HUES64 (cell line): ENCODE results near the gene PAPSS1.
"Not testable (repeated sequence)": the region's sequence is repeated elsewhere in the genome, so short reads cannot be mapped to it uniquely, and the experiment has no call there.

ENCODE experiments used
- H3K27ac ChIP-seq: 2 replicates; pipeline ENCODE4 v1.7.0; 2013; ENCODE audit warnings: low read depth, low read length, inconsistent platforms
- H3K27me3 ChIP-seq: 2 replicates; pipeline ENCODE4 v1.6.1; 2013; ENCODE audit warnings: mild to moderate bottlenecking, low read length; ENCODE audit not compliant: insufficient read depth
- H3K36me3 ChIP-seq: 2 replicates; pipeline ENCODE4 v1.6.1; 2013; ENCODE audit warnings: mild to moderate bottlenecking, low read length; ENCODE audit not compliant: insufficient read depth
- H3K4me1 ChIP-seq: 2 replicates; pipeline ENCODE4 v1.6.1; 2013; ENCODE audit warnings: mild to moderate bottlenecking, low read length, moderate library complexity; ENCODE audit not compliant: insufficient read depth
- H3K4me3 ChIP-seq: 2 replicates; pipeline ENCODE4 v1.5.1; 2013; ENCODE audit warnings: mild to moderate bottlenecking, low read length, moderate library complexity
- H3K9ac ChIP-seq: 2 replicates; pipeline ENCODE4 v1.6.1; 2013; ENCODE audit warnings: mild to moderate bottlenecking, low read depth, low read length
- H3K9me3 ChIP-seq: 2 replicates; pipeline ENCODE4 v1.6.1; 2013; ENCODE audit warnings: low read depth, low read length; ENCODE audit not compliant: insufficient read depth
- WGBS: fragments of 150-250, 120-280 bp; methylation state at CpG from one replicate; pipeline ENCODE4 v1.1.7; 2013; ENCODE audit warnings: missing lambda C conversion rate; 5-methylcytosine and 5-hydroxymethylcytosine counted together

Gene PAPSS1

DNA sequence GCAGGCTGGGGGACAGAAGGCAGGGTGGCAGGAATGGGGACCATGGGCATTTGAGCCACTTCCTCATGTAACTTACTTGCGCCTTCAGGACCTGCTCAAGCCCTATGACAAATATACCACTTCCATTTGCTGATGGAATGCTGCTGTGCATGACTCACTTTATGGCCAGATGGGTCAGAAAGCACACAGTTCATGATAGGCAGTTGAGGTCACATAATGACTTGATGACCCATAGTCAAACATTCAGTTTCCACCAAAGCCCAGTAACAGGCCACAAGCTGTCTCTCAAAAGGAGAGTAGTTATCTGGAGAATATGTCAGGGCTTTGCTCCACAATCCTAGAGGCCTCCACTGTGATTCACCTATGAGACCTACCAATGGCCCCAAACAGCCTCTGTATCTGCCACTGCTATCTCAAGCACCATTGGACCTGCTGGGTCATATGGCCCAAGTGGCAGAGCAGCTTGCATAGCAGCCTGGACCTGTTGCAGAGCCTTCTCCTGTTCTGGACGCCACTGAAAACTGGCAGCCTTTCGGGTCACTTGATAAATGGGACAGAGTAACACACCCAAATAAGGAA lies 5.3 kb upstream of the PAPSS1 start:
- Histone ChIP-seq H3K27me3 (no peaks in the 10 kb centered on the region), H3K36me3 (no peaks in the 10 kb centered on the region), H3K9ac (no peak overlapping the region), H3K4me1 (peaks cover 3% of the 10 kb centered on the region; the same call in 1 of the 2 replicates), H3K27ac (no peak overlapping the region), H3K4me3 (no peak overlapping the region), H3K9me3 (no peaks in the 10 kb centered on the region)
- WGBS = 93% methylated on average over 3 of the region's 3 CpGs

- H3K4me3 ChIP-seq, H3K27ac ChIP-seq, H3K9ac ChIP-seq, H3K9me3 ChIP-seq, H3K36me3 ChIP-seq, H3K27me3 ChIP-seq: not testable (repeated sequence)
- H3K4me1 ChIP-seq = peaks cover 11% of the 10 kb centered on the region
- no CpG with 5 or more reads among the region's 1 CpG for WGBS
These were observed 3.3 kb upstream of the PAPSS1 start for GRCh38 chr4:107723331-107723730.

- peak overlapping the region; percentile 99 for H3K4me3 ChIP-seq
- 37% methylated on average over 9 of the region's 9 CpGs for WGBS
These were observed 1.5 kb upstream of the PAPSS1 start for GRCh38 chr4:107721436-107722100.

GRCh38 chr4:107719207-107719921 lies 670 bp downstream of the PAPSS1 start:
- Histone ChIP-seq H3K27ac (peak overlapping the region; percentile 69; the same call in 1 of the 2 replicates), H3K9ac (peak overlapping the region; percentile 80), H3K36me3 (no peaks in the 10 kb centered on the region), H3K27me3 (no peaks in the 10 kb centered on the region), H3K4me3 (peak overlapping the region; percentile 99), H3K4me1 (peaks cover 34% of the 10 kb centered on the region), H3K9me3 (no peaks in the 10 kb centered on the region)
- WGBS = 3% methylated on average over 28 of the region's 28 CpGs

More at GRCh38 chr4:107721436-107722100, 1.5 kb upstream of the PAPSS1 start:
- H3K36me3 ChIP-seq = no peaks in the 10 kb centered on the region
- H3K4me1 ChIP-seq = peaks cover 25% of the 10 kb centered on the region
- H3K9me3 ChIP-seq = no peaks in the 10 kb centered on the region
- H3K27me3 ChIP-seq = no peaks in the 10 kb centered on the region
- no peak overlapping the region for H3K27ac ChIP-seq
- H3K9ac ChIP-seq = no peak overlapping the region

DNA sequence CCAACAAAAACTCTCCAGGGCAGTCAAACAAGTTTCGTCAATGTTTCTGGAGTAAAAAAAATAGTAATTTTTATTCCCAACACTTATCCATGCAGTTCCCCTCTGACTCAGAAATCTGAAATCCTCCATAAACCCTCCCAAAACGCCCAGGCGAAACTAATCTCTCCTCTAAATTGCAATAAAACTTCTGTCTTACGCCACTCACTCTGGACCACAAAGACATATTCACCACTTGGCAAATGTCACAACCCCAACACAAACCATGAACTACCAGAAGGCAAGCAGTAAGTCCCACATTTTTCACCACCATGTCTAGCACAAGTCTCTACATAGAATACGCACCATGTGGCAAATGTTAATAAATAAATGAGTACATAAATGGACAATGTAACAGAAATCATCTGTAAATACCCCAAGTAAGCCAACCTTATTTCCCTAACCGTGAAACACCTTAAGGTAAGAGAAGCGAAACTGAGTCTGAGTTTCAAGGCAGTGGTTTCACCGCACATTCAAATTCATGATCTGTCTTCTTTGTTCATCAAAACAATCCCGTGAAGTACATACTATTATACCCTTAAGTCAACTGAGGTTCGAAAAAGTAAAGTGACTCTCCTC lies 1.6 kb downstream of the PAPSS1 start:
- Histone ChIP-seq H3K9ac (peak overlapping the region; percentile 80; the same call in 1 of the 2 replicates), H3K4me3 (peak overlapping the region; percentile 99), H3K9me3 (no peaks in the 10 kb centered on the region), H3K27ac (no peak overlapping the region), H3K27me3 (no peaks in the 10 kb centered on the region), H3K4me1 (peaks cover 39% of the 10 kb centered on the region), H3K36me3 (no peaks in the 10 kb centered on the region)
- 84% methylated on average over 10 of the region's 10 CpGs for WGBS

- Histone ChIP-seq H3K4me1 (peaks cover 41% of the 10 kb centered on the region), H3K9me3 (no peaks in the 10 kb centered on the region), H3K27ac (no peak overlapping the region), H3K36me3 (no peaks in the 10 kb centered on the region; the same call in 1 of the 2 replicates), H3K27me3 (no peaks in the 10 kb centered on the region), H3K4me3 (no peak overlapping the region), H3K9ac (no peak overlapping the region)
- 92% methylated on average over 3 of the region's 3 CpGs for WGBS
These were observed 5.8 kb downstream of the PAPSS1 start for GRCh38 chr4:107714256-107714655.

- Histone ChIP-seq H3K9ac (no peak overlapping the region), H3K36me3 (no peaks in the 10 kb centered on the region; the same call in 1 of the 2 replicates), H3K27ac (no peak overlapping the region), H3K4me1 (peaks cover 32% of the 10 kb centered on the region), H3K4me3 (no peak overlapping the region), H3K9me3 (peaks cover 3% of the 10 kb centered on the region; the same call in 1 of the 2 replicates), H3K27me3 (no peaks in the 10 kb centered on the region)
- WGBS = 97% methylated on average over 2 of the region's 2 CpGs
These were observed 7.8 kb downstream of the PAPSS1 start for GRCh38 chr4:107712236-107712635.

GRCh38 chr4:107711831-107712230 lies 8.2 kb downstream of the PAPSS1 start:
- Histone ChIP-seq H3K27ac (no peak overlapping the region), H3K4me1 (peaks cover 29% of the 10 kb centered on the region), H3K9ac (no peak overlapping the region), H3K9me3 (peaks cover 7% of the 10 kb centered on the region; the same call in 1 of the 2 replicates), H3K4me3 (no peak overlapping the region), H3K27me3 (no peaks in the 10 kb centered on the region), H3K36me3 (no peaks in the 10 kb centered on the region; the same call in 1 of the 2 replicates)
- 91% methylated on average over 3 of the region's 3 CpGs for WGBS

GRCh38 chr4:107710493-107711459 lies 9.3 kb downstream of the PAPSS1 start:
- no peak overlapping the region for H3K9ac ChIP-seq
- 97% methylated on average over 10 of the region's 10 CpGs for WGBS
- no peak overlapping the region for H3K27ac ChIP-seq
- peaks cover 17% of the 10 kb centered on the region for H3K9me3 ChIP-seq
- no peaks in the 10 kb centered on the region for H3K27me3 ChIP-seq
- H3K4me1 ChIP-seq = peaks cover 21% of the 10 kb centered on the region
- H3K36me3 ChIP-seq = peaks cover 3% of the 10 kb centered on the region; the same call in 1 of the 2 replicates
- no peak overlapping the region for H3K4me3 ChIP-seq

DNA sequence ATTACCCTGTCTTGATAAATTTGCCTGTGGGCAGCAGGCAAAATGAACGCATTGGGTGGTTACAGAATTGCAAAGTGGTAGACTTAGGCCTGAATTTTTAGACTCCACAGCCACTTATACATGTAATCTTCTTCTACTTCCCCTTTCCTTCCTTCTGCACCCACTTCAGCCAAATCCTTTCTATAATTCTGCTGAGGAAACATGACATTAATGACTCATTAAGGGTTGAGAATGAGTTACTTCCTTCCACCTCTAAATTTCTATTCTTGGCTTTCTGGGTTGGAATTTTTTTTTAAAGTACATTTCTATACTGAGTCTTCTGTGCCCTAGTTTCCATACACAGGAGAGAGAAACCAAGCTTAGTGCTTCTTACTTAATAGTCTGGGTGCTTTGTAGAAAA lies 10.1 kb downstream of the PAPSS1 start:
- Histone ChIP-seq H3K4me3 (no peak overlapping the region), H3K4me1 (peaks cover 21% of the 10 kb centered on the region), H3K36me3 (peaks cover 5% of the 10 kb centered on the region; the same call in 1 of the 2 replicates), H3K9ac (no peak overlapping the region), H3K27ac (no peak overlapping the region), H3K27me3 (no peaks in the 10 kb centered on the region), H3K9me3 (peaks cover 25% of the 10 kb centered on the region)
- WGBS = 95% methylated on average over 1 of the region's 1 CpG
